H54 (cell line): Measurements from ENCODE around the gene MSMO1.

Source experiments
- DNase-seq: peaks from one replicate; pipeline ENCODE4 v3.0.0; 2011; ENCODE audit warnings: low spot score, mixed read lengths; ENCODE audit not compliant: insufficient read length
- FAIRE-seq: peaks from 3 replicates; lab custom pipeline; 2011; peaks lifted over from hg19 to GRCh38; lab: Jason Lieb, UNC
- POLR2A ChIP-seq: IDR thresholded peaks from 2 replicates; pipeline ENCODE4 v1.6.1; 2011; ENCODE audit warnings: low read depth, mild to moderate bottlenecking, low read length

The MSMO1 gene

GRCh38 chr4:165380805-165381204, 53.3 kb downstream of the MSMO1 start:
- no peak for DNase-seq
- no peak for FAIRE-seq

GRCh38 chr4:165381821-165382373, 54.4 kb downstream of the MSMO1 start:
- no peak for TF ChIP-seq POLR2A
- FAIRE-seq = no peak
- DNase-seq = no peak

More at GRCh38 chr4:165380805-165381204, 53.3 kb downstream of the MSMO1 start:
- TF ChIP-seq POLR2A = no peak

- TF ChIP-seq POLR2A = no peak
These were observed 55.2 kb downstream of the MSMO1 start for GRCh38 chr4:165382640-165383039.

GRCh38 chr4:165383591-165384073, 56.2 kb downstream of the MSMO1 start:
- DNase-seq (no peak), FAIRE-seq (no peak)
- TF ChIP-seq POLR2A = no peak

More at GRCh38 chr4:165382640-165383039, 55.2 kb downstream of the MSMO1 start:
- DNase-seq = no peak
- no peak for FAIRE-seq

GRCh38 chr4:165384186-165384585, 56.7 kb downstream of the MSMO1 start:
- no peak for FAIRE-seq

GRCh38 chr4:165384598-165384997, 57.1 kb downstream of the MSMO1 start:
- DNase-seq (no peak), FAIRE-seq (no peak)
- TF ChIP-seq POLR2A = no peak

More at GRCh38 chr4:165384186-165384585, 56.7 kb downstream of the MSMO1 start:
- TF ChIP-seq POLR2A = no peak
- DNase-seq = no peak

- FAIRE-seq (no peak), DNase-seq (no peak)
- no peak for TF ChIP-seq POLR2A
These were observed 57.7 kb downstream of the MSMO1 start for GRCh38 chr4:165385126-165385525.

GRCh38 chr4:165386328-165386727, 58.9 kb downstream of the MSMO1 start:
- FAIRE-seq = no peak
- TF ChIP-seq POLR2A = no peak
- no peak for DNase-seq

- DNase-seq (no peak), FAIRE-seq (no peak)
- TF ChIP-seq POLR2A = no peak
These were observed 61.3 kb downstream of the MSMO1 start for GRCh38 chr4:165388756-165389155.
